Type B pancreatic cell (in vitro differentiated cells): Measurements from ENCODE around the gene FAM171A1. TPM values are rescaled to one million over a fixed set of nuclear protein-coding genes. Genes with fewer than 3 reads are reported as not detected.
"Not testable (repeated sequence)": the region's sequence is repeated elsewhere in the genome, so short reads cannot be mapped to it uniquely, and the experiment has no call there.

Experiments
- DNase-seq: peaks from one replicate; pipeline ENCODE4 v3.0.0; 2021; ENCODE audit warnings: mixed read lengths; ENCODE audit not compliant: unreplicated experiment; ENCODE audit errors: extremely low spot score
- H3K27ac Mint-ChIP-seq: 2 replicates; pipeline ENCODE4 v1.8.0; 2021; ENCODE audit warnings: mild to moderate bottlenecking, mixed read lengths
- H3K27me3 Mint-ChIP-seq: 2 replicates; pipeline ENCODE4 v1.8.0; 2021; ENCODE audit warnings: mixed read lengths
- H3K36me3 Mint-ChIP-seq: 2 replicates; pipeline ENCODE4 v1.8.0; 2021; ENCODE audit warnings: mixed read lengths
- H3K4me1 Mint-ChIP-seq: one replicate; pipeline ENCODE4 v1.8.0; 2021; ENCODE audit warnings: mixed read lengths; ENCODE audit not compliant: unreplicated experiment
- H3K4me3 Mint-ChIP-seq: 2 replicates; pipeline ENCODE4 v1.8.0; 2021; ENCODE audit warnings: mild to moderate bottlenecking, mixed read lengths
- H3K9me3 Mint-ChIP-seq: 2 replicates; pipeline ENCODE4 v1.8.0; 2021; ENCODE audit warnings: mixed read lengths
- CTCF ChIP-seq: fragments of 200-600 bp; sonication (generic); conservative IDR thresholded peaks from 2 replicates; pipeline ENCODE4 v1.5.0; 2021; ENCODE audit warnings: antibody characterized with exemption, mild to moderate bottlenecking
- long read RNA-seq: library from polyadenylated mRNA; unstranded; transcript quantifications from one replicate; pipeline ENCODE4 v2.0.0, GENCODE V29; 2020
- total RNA-seq: library from RNA; stranded (reverse); gene quantifications from 2 replicates; pipeline ENCODE4 v1.2.1, GENCODE V29; 2021; ENCODE audit warnings: low replicate concordance

The FAM171A1 gene
- 28.6 and 49.3 TPM in 2 replicates for total RNA-seq
- long read RNA-seq, partial matches to known transcripts = 5 of 34 reads
- long read RNA-seq, other reads (novel, unspliced or antisense) = 26 of 34 reads

- Mint-ChIP-seq H3K36me3 (peaks cover 3% of the 10 kb centered on the region), H3K27ac (peak within 1 kb of the TSS; percentile 89)
These were observed at the start of gene FAM171A1 for GRCh38 chr10:15370856-15371701. Gene FAM171A1 (minus strand): TSS chr10:15371289. CDS start chr10:15371052, 237 bp downstream.

GRCh38 chr10:15420858-15421257 is 49.8 kb upstream of the FAM171A1 start:
- no peaks in the 10 kb centered on the region for H3K9me3 Mint-ChIP-seq

More at GRCh38 chr10:15370856-15371701, at the start of gene FAM171A1:
- Mint-ChIP-seq H3K4me1 (peaks cover 40% of the 10 kb centered on the region), H3K27me3 (peaks cover 3% of the 10 kb centered on the region), H3K9me3 (no peaks in the 10 kb centered on the region), H3K4me3 (peak within 1 kb of the TSS; percentile 85)
- DNase-seq = peak; percentile 74
- TF ChIP-seq CTCF = no peak

GRCh38 chr10:15419279-15419874 is 48.3 kb upstream of the FAM171A1 start:
- H3K9me3 Mint-ChIP-seq = no peaks in the 10 kb centered on the region
- no peak overlapping the region for H3K4me3 Mint-ChIP-seq
- no peak for DNase-seq
- no peaks in the 10 kb centered on the region for H3K36me3 Mint-ChIP-seq
- no peak overlapping the region for H3K27ac Mint-ChIP-seq
- H3K4me1 Mint-ChIP-seq = no peaks in the 10 kb centered on the region
- H3K27me3 Mint-ChIP-seq = no peaks in the 10 kb centered on the region
- peak; percentile 93 for TF ChIP-seq CTCF

More at GRCh38 chr10:15420858-15421257, 49.8 kb upstream of the FAM171A1 start:
- TF ChIP-seq CTCF = no peak
- no peak overlapping the region for H3K4me3 Mint-ChIP-seq
- DNase-seq = no peak
- H3K4me1 Mint-ChIP-seq = no peaks in the 10 kb centered on the region
- H3K36me3 Mint-ChIP-seq = no peaks in the 10 kb centered on the region
- no peak overlapping the region for H3K27ac Mint-ChIP-seq
- no peaks in the 10 kb centered on the region for H3K27me3 Mint-ChIP-seq

GRCh38 chr10:15416034-15416433 is 44.9 kb upstream of the FAM171A1 start:
- H3K4me1 Mint-ChIP-seq = no peaks in the 10 kb centered on the region
- no peak overlapping the region for H3K4me3 Mint-ChIP-seq
- DNase-seq = no peak
- H3K27me3 Mint-ChIP-seq = no peaks in the 10 kb centered on the region
- no peak overlapping the region for H3K27ac Mint-ChIP-seq
- TF ChIP-seq CTCF = no peak
- no peaks in the 10 kb centered on the region for H3K9me3 Mint-ChIP-seq
- no peaks in the 10 kb centered on the region for H3K36me3 Mint-ChIP-seq

GRCh38 chr10:15411010-15411409 is 39.9 kb upstream of the FAM171A1 start:
- no peak overlapping the region for H3K4me3 Mint-ChIP-seq
- TF ChIP-seq CTCF = no peak
- no peaks in the 10 kb centered on the region for H3K9me3 Mint-ChIP-seq
- no peak overlapping the region for H3K27ac Mint-ChIP-seq
- no peaks in the 10 kb centered on the region for H3K4me1 Mint-ChIP-seq
- no peaks in the 10 kb centered on the region for H3K27me3 Mint-ChIP-seq
- no peaks in the 10 kb centered on the region for H3K36me3 Mint-ChIP-seq
- DNase-seq = no peak

- not testable (repeated sequence) for H3K27me3 Mint-ChIP-seq, H3K36me3 Mint-ChIP-seq, H3K4me1 Mint-ChIP-seq, DNase-seq, H3K27ac Mint-ChIP-seq, H3K4me3 Mint-ChIP-seq, H3K9me3 Mint-ChIP-seq
These were observed 38.3 kb upstream of the FAM171A1 start for GRCh38 chr10:15409350-15409749.
